ENCODE results near the gene LONP2.
"Not testable (repeated sequence)": the region's sequence is repeated elsewhere in the genome, so short reads cannot be mapped to it uniquely, and the experiment has no call there.

LONP2 gene

GRCh38 chr16:48236286-48236685 lies 7.8 kb upstream of the LONP2 start:
- no peak for DNase-seq (ENCODE audit: low read depth)

GRCh38 chr16:48240147-48240546 lies 4.0 kb upstream of the LONP2 start:
- DNase-seq (ENCODE audit: low read depth), result not testable (repeated sequence)

- no peak for DNase-seq (ENCODE audit: low read depth)
Observed at GRCh38 chr16:48244863-48245195, 729 bp downstream of the LONP2 start.

- DNase-seq (ENCODE audit: low read depth), result no peak
Observed at GRCh38 chr16:48246066-48246465, 2.0 kb downstream of the LONP2 start.

GRCh38 chr16:48247311-48247710 lies 3.2 kb downstream of the LONP2 start, which contains the start of gene ABCC11:
TSS of gene ABCC11 (minus strand) at chr16:48247539. CDS start at chr16:48231921, 15,618 bp downstream.
- DNase-seq (ENCODE audit: low read depth), result no peak

- no peak for DNase-seq (ENCODE audit: low read depth)
Observed at GRCh38 chr16:48250520-48251278, 6.6 kb downstream of the LONP2 start.

GRCh38 chr16:48252013-48252412 lies 7.9 kb downstream of the LONP2 start:
- no peak for DNase-seq (ENCODE audit: low read depth)

- no peak for DNase-seq (ENCODE audit: low read depth)
Observed at GRCh38 chr16:48256579-48257177, 12.6 kb downstream of the LONP2 start.

GRCh38 chr16:48261569-48261968 lies 17.5 kb downstream of the LONP2 start:
- DNase-seq (ENCODE audit: low read depth), result no peak

- DNase-seq (ENCODE audit: low read depth), result no peak
Observed at GRCh38 chr16:48262631-48263030, 18.5 kb downstream of the LONP2 start.

- DNase-seq (ENCODE audit: low read depth), result no peak
Observed at GRCh38 chr16:48269011-48269410, 24.9 kb downstream of the LONP2 start.

GRCh38 chr16:48271728-48272127 lies 27.6 kb downstream of the LONP2 start:
- DNase-seq (ENCODE audit: low read depth), result no peak

- DNase-seq (ENCODE audit: low read depth), result no peak
Observed at GRCh38 chr16:48272837-48273421, 28.8 kb downstream of the LONP2 start.

GRCh38 chr16:48274476-48274875 lies 30.4 kb downstream of the LONP2 start:
- DNase-seq (ENCODE audit: low read depth), result no peak

GRCh38 chr16:48276102-48276501 lies 32.0 kb downstream of the LONP2 start:
- no peak for DNase-seq (ENCODE audit: low read depth)

- DNase-seq (ENCODE audit: low read depth), result no peak
Observed at GRCh38 chr16:48277158-48277557, 33.1 kb downstream of the LONP2 start.

GRCh38 chr16:48279199-48279598 lies 35.1 kb downstream of the LONP2 start:
- DNase-seq (ENCODE audit: low read depth), result no peak

GRCh38 chr16:48280546-48280945 lies 36.4 kb downstream of the LONP2 start:
- DNase-seq (ENCODE audit: low read depth), result no peak

GRCh38 chr16:48282636-48283263 lies 38.6 kb downstream of the LONP2 start:
- DNase-seq (ENCODE audit: low read depth), result no peak

GRCh38 chr16:48284772-48285409 lies 40.8 kb downstream of the LONP2 start:
- DNase-seq (ENCODE audit: low read depth), result no peak

GRCh38 chr16:48287239-48287638 lies 43.1 kb downstream of the LONP2 start:
- DNase-seq (ENCODE audit: low read depth), result no peak

GRCh38 chr16:48291303-48291702 lies 47.2 kb downstream of the LONP2 start:
- no peak for DNase-seq (ENCODE audit: low read depth)

GRCh38 chr16:48291754-48292153 lies 47.7 kb downstream of the LONP2 start:
- no peak for DNase-seq (ENCODE audit: low read depth)
